ENCODE data around the gene WDR76. TPM values are rescaled to one million over a fixed set of nuclear protein-coding genes. Genes with fewer than 3 reads are reported as not detected.
A peak's percentile ranks its signal among the peaks of the same experiment; 100 is the strongest.

The WDR76 gene
- total and polyA plus RNA-seq, 7 donors: 1.2 to 11.6 (median 8.9) TPM

GRCh38 chr15:43795197-43795596, 31.6 kb upstream of the WDR76 start:
- DNase-seq: no peak
- no peaks in the 10 kb centered on the region for H3K9me3 ChIP-seq
- H3K27ac ChIP-seq: peak overlapping the region in 2 of 4 donors; percentile 4 to 98
- WGBS, 2 donors: 85 to 92% methylated on average over 2 of the region's 2 CpGs
- no peaks in the 10 kb centered on the region for H3K27me3 ChIP-seq
- intact Hi-C loops (cut with DNase I): no loop called here
- peaks cover 0 to 57% (median 18%) of the 10 kb centered on the region in 4 donors for H3K36me3 ChIP-seq
- no peak overlapping the region for H3K4me3 ChIP-seq
- H3K4me1 ChIP-seq: peaks cover 4 to 66% (median 37%) of the 10 kb centered on the region in 4 donors
- TF ChIP-seq POLR2A (IDR thresholded peaks at IDR 0.05) (no peak), EP300 (IDR thresholded peaks at IDR 0.05) (no peak), POLR2AphosphoS5 (IDR thresholded peaks at IDR 0.05) (no peak), CTCF (IDR thresholded peaks at IDR 0.05) (no peak)

GRCh38 chr15:43795997-43796396, 30.8 kb upstream of the WDR76 start:
- intact Hi-C loops (cut with DNase I): no loop called here
- H3K27me3 ChIP-seq: no peaks in the 10 kb centered on the region
- H3K4me1 ChIP-seq: peaks cover 4 to 70% (median 39%) of the 10 kb centered on the region in 4 donors
- TF ChIP-seq POLR2A (IDR thresholded peaks at IDR 0.05) (no peak), EP300 (IDR thresholded peaks at IDR 0.05) (no peak), POLR2AphosphoS5 (IDR thresholded peaks at IDR 0.05) (no peak), CTCF (IDR thresholded peaks at IDR 0.05) (no peak)
- no peak overlapping the region for H3K4me3 ChIP-seq
- no peak overlapping the region for H3K27ac ChIP-seq
- H3K36me3 ChIP-seq: peaks cover 0 to 57% (median 18%) of the 10 kb centered on the region in 4 donors
- H3K9me3 ChIP-seq: no peaks in the 10 kb centered on the region
- DNase-seq: no peak

- no peak for DNase-seq
- Histone ChIP-seq H3K27ac (no peak overlapping the region), H3K9me3 (no peaks in the 10 kb centered on the region), H3K4me1 (peaks cover 4 to 72% (median 45%) of the 10 kb centered on the region in 4 donors), H3K27me3 (no peaks in the 10 kb centered on the region), H3K4me3 (no peak overlapping the region), H3K36me3 (peaks cover 0 to 59% (median 18%) of the 10 kb centered on the region in 4 donors)
- no peak for TF ChIP-seq POLR2AphosphoS5 (IDR thresholded peaks at IDR 0.05)
- no peak for TF ChIP-seq CTCF (IDR thresholded peaks at IDR 0.05)
- TF ChIP-seq POLR2A (IDR thresholded peaks at IDR 0.05): no peak
- TF ChIP-seq EP300 (IDR thresholded peaks at IDR 0.05): no peak
- WGBS, 2 donors: 97 to 98% methylated on average over 3 of the region's 3 CpGs
- intact Hi-C loops (cut with DNase I): no loop called here
Observed at GRCh38 chr15:43796566-43796965, 30.2 kb upstream of the WDR76 start.

GRCh38 chr15:43799209-43799944, 27.4 kb upstream of the WDR76 start:
- intact Hi-C loops (cut with DNase I): no loop called here
- Histone ChIP-seq H3K27me3 (no peaks in the 10 kb centered on the region), H3K4me3 (peak overlapping the region in 1 of 4 donors; percentile 76), H3K4me1 (peaks cover 0 to 55% (median 32%) of the 10 kb centered on the region in 4 donors), H3K9me3 (no peaks in the 10 kb centered on the region), H3K36me3 (peaks cover 2 to 76% (median 19%) of the 10 kb centered on the region in 4 donors), H3K27ac (peak overlapping the region; percentile 88 to 91 (median 90))
- WGBS, 2 donors: 65 to 81% methylated on average over 16 of the region's 16 CpGs
- no peak for DNase-seq
- TF ChIP-seq POLR2A (IDR thresholded peaks at IDR 0.05) (no peak), CTCF (IDR thresholded peaks at IDR 0.05) (no peak), POLR2AphosphoS5 (IDR thresholded peaks at IDR 0.05) (no peak), EP300 (IDR thresholded peaks at IDR 0.05) (no peak)

Data from sigmoid colon (tissue), 7 donors.